ENCODE results near the gene POGLUT3.

Gene POGLUT3

DNA sequence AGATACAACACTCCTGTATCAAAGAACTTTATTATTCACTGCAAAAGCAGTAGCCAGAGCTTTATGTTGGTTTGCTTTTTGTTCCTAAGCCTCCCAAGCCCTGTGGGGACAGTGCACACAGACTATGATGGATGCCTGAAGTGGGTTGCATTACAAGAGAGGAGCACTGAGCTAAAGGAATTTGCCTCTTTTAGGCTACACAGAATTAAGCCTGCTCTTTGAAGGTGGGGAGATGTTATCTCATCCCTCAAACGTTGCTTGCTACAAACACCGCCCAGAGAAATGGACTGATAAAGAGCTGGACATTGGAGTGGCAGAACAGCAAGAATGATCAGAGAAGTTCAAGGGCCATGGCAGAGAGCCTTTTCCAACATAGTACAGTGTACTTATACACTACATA lies 2.5 kb upstream of the POGLUT3 start:
- no peak for DNase-seq (ENCODE audit: low read depth in 2 of 2)

DNA sequence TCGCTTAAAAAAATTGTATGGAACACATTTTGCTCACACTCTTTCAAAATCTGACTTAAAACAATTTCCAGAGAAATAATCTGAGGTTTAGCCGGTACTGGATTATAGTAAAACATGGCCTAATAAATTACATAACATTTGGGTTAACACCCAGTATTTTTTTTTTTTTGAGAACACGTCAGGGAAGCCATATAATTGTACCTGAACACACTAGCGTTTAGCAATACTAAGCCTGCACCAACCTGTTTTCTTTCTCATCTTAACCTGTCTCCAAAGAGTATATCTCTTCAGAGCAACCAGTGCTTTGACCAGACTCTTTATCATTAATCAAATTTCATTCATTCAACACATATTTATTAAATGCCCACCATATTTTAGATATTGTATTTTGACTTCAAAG lies 2.0 kb upstream of the POGLUT3 start:
- no peak for DNase-seq (ENCODE audit: low read depth in 2 of 2)

DNA sequence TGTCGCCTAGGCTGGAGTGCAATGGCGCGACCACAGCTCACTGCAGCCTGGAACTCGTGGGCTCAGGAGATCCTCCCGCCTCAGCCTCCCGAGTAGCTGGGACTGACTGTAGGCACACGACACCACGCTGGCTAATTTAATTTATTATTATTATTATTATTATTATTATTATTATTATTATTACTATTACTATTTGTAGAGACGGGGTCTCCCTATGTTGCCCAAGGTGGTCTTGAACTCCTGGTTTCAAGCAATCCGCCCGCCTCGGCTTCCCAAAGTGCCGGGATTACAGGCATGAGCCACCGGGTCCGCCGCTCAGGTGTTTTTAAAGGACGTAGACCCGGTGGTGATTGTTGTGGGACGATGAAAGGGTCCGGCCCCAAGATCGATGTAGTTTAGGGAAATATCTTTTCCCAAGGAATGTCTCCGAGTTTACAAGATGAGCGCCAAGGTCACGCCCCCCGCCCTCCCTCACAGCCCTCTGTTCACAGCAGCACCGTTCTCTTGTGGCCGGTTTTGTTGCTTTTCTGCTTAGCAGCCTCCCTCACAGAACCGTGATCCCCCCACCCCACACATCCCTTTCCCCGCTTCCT lies 728 bp upstream of the POGLUT3 start:
- DNase-seq (ENCODE audit: low read depth in 2 of 2), result no peak

GRCh38 chr11:108497317-108498045 lies 703 bp downstream of the POGLUT3 start:
- peak; percentile 27 for DNase-seq (ENCODE audit: low read depth in 2 of 2)

- no peak for DNase-seq (ENCODE audit: low read depth in 2 of 2)
These were observed 1.4 kb downstream of the POGLUT3 start for GRCh38 chr11:108496643-108497256.

DNA sequence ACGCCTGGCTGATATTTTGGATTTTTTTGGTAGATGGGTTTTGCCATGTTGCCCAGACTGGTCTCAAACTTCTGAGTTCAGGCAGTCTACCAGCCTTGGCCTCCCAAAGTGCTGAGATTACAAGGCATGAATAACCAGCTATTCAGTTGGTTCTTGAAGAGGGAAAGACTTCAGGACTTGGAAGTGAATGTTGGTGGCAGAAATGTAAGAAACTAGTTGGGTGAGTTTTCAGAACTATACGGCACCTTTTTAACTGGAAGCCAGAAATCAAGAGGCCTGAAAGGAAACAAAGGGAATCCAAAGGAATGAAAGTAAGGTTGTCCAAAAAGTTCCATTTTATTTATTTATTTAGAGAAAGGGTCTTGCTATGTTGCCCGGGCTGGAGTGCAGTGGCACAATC lies 2.9 kb downstream of the POGLUT3 start:
- no peak for DNase-seq (ENCODE audit: low read depth in 2 of 2)

GRCh38 chr11:108494182-108494581 lies 4.0 kb downstream of the POGLUT3 start:
- no peak for DNase-seq (ENCODE audit: low read depth in 2 of 2)

- DNase-seq (ENCODE audit: low read depth in 2 of 2), result no peak
These were observed 6.2 kb downstream of the POGLUT3 start for GRCh38 chr11:108491936-108492335.

- no peak for DNase-seq (ENCODE audit: low read depth in 2 of 2)
These were observed 11.4 kb downstream of the POGLUT3 start for GRCh38 chr11:108486828-108487227.

DNA sequence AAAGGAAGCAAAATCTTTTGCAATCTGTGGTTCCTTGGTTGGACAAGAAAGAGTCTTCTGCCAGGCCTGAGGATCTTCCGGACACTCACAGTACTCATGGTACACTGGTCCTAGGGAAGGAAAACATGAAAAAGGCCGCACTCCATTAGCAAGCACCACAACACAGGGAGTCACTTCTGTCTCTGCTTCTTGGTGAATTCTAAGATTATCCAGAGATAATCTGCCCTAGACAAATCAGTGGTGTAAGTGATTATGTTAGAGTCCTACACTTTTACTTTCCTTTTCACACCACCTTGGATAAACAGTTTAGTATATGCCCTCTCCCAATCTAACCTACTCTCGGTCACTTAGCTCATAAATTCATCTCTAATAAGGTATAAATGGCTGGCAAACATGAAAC lies 11.9 kb downstream of the POGLUT3 start:
- DNase-seq (ENCODE audit: low read depth in 2 of 2), result no peak

DNA sequence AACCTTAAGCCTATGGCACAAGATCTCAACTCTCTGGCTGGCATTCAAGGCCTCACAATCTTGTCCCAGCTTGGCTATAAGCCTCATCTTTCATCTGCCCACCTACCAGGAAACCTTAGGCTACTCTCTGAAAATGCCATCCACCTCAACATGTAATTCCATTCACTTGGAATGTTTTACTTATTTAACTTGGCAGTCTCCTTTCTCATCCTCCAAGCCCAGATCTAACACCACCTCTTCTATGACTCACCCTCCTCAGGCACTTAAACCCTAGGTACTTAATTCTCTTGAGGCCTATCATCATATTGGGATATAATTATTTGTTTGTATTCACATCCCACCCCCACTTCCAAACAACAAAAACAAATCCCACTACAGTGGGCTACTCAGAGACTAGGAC lies 15.0 kb downstream of the POGLUT3 start:
- DNase-seq (ENCODE audit: low read depth in 2 of 2), result no peak

DNA sequence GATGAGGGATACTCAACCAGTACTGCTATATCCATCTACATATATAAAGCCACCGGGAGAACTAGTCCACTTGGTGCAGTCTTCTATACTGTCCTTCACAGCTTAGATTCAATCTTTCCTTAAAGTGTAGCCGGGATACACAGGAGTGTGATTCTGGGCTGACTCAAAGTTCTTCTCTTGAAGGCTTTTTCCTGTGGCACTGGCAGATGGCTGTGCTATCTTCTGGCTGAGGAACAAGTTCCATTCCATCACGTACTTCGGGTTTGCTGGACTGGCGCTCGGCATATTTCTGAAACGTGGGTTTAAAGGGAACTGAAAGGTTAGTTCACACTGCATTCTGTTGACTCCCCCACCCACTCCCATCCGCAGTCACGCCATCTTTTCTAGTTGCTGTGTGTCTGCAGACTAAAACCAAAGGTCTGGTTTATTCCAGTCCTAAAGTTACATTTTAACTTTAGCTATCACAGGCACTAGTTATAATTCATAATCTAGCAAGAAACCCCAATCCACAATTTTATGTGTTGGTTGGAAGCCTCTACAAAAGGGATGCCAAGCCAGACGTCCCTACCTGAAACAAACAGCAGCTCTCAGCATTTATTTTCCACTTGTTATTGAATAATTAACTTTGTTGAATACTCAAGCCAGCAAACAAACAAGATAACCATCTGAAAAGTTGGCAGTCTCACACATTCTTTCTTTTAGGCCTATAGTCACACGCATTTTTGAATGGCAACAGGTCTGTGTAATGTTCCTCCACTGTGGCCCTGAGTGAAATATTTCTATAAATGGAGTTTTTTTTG lies 23.3 kb downstream of the POGLUT3 start:
- no peak for DNase-seq (ENCODE audit: low read depth in 2 of 2)

- no peak for DNase-seq (ENCODE audit: low read depth in 2 of 2)
These were observed 25.5 kb downstream of the POGLUT3 start for GRCh38 chr11:108472681-108473080.

DNA sequence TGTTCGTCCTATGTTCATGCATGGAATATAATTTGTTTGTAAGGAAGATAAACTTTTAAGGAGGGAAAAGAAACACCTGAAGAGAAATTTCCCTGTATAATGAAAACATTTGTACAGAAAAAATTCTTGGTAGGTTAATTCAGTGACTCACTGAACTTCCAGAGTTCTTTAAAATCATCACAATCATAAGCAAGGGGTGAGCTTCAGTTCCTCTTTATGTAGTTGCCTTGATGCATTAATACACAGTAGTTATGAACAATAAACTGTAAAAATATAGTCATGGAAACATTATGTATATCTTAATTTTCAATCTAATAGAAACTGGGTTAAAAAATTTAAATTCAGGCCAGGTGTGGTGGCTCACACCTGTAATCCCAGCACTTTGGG lies 29.7 kb downstream of the POGLUT3 start:
- DNase-seq (ENCODE audit: low read depth in 2 of 2), result no peak

- DNase-seq (ENCODE audit: low read depth in 2 of 2), result peak; percentile 88 to 91
These were observed 30.9 kb downstream of the POGLUT3 start, which contains the start of gene C11orf65 for GRCh38 chr11:108467091-108467823. TSS of gene C11orf65 (minus strand) at chr11:108467529. CDS start at chr11:108461559, 5,970 bp downstream.

GRCh38 chr11:108466405-108466804 lies 31.8 kb downstream of the POGLUT3 start:
- no peak for DNase-seq (ENCODE audit: low read depth in 2 of 2)

GRCh38 chr11:108453207-108453835 lies 44.9 kb downstream of the POGLUT3 start:
- DNase-seq (ENCODE audit: low read depth in 2 of 2), result no peak
